Adrenal gland (tissue), 5 donors: Measurements from ENCODE around the gene SPACA1.

Source experiments
- POLR2A ChIP-seq, 2 donors: fragments of 450-650 bp; IDR thresholded peaks; one replicate each; pipeline ENCODE4 v1.6.1; 2017; ENCODE audit warnings: antibody characterized with exemption in 2 of 2, mild to moderate bottlenecking in 2 of 2, moderate library complexity in 1 of 2
- TF ChIP-seq, protein P1 (sequence below), 6 experiments: fragments of 450-650 bp in 4 of 6; fragments of 200-600 bp in 2 of 6; sonication (generic) in 1 of 6; IDR thresholded peaks; 1 replicate in 5 of 6; 2 replicates in 1 of 6; pipeline versions ENCODE4 v1.5.1 to v1.8.0; 2016 to 2021; ENCODE audit warnings: antibody characterized with exemption in 6 of 6, mild to moderate bottlenecking in 2 of 6, moderate library complexity in 1 of 6
- donor health status: DM: no; HTN: no; CAD: no.

DNA sequence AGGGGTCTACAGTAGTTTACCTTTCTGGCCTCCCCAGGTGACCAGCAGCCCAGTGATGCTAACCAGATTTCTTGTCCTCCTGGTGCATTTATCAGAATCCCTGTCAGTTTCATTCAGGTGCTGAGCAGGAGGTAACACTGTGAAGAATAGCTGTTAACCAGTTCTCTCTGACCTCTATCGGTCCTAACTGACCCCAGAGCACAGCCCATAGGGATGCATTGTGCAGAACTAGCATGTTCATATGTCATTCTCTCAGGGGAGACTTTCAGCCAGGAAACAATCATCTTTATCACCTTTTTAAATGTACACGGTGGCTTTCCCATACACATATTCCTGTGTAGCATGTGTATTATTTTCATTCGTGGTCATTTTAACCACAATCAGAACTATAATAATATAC is 68.6 kb downstream of the SPACA1 start:
- TF ChIP-seq, protein P1, sequence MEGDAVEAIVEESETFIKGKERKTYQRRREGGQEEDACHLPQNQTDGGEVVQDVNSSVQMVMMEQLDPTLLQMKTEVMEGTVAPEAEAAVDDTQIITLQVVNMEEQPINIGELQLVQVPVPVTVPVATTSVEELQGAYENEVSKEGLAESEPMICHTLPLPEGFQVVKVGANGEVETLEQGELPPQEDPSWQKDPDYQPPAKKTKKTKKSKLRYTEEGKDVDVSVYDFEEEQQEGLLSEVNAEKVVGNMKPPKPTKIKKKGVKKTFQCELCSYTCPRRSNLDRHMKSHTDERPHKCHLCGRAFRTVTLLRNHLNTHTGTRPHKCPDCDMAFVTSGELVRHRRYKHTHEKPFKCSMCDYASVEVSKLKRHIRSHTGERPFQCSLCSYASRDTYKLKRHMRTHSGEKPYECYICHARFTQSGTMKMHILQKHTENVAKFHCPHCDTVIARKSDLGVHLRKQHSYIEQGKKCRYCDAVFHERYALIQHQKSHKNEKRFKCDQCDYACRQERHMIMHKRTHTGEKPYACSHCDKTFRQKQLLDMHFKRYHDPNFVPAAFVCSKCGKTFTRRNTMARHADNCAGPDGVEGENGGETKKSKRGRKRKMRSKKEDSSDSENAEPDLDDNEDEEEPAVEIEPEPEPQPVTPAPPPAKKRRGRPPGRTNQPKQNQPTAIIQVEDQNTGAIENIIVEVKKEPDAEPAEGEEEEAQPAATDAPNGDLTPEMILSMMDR (IDR thresholded peaks at IDR 0.05) = no peak
- TF ChIP-seq POLR2A (IDR thresholded peaks at IDR 0.05) = no peak
